HEK293T (cell line): ENCODE data around the gene WDR83.

Experiments
- CTBP1 ChIP-seq: fragments of 450-650 bp; IDR thresholded peaks from 2 replicates; pipeline ENCODE4 v1.6.1; 2016; ENCODE audit warnings: borderline replicate concordance
- ELF4 ChIP-seq: fragments of 450-650 bp; IDR thresholded peaks from 2 replicates; pipeline ENCODE4 v1.6.1; 2017; ENCODE audit warnings: antibody characterized with exemption
- FOXA1 ChIP-seq: fragments of 450-650 bp; IDR thresholded peaks from 2 replicates; pipeline ENCODE4 v1.6.1; 2016; ENCODE audit warnings: mild to moderate bottlenecking
- FOXK2 ChIP-seq: fragments of 450-650 bp; IDR thresholded peaks from 2 replicates; pipeline ENCODE4 v1.6.1; 2016; ENCODE audit warnings: mild to moderate bottlenecking
- FOXM1 ChIP-seq: fragments of 450-650 bp; IDR thresholded peaks from 2 replicates; pipeline ENCODE4 v1.6.1; 2017; ENCODE audit warnings: mild to moderate bottlenecking, borderline replicate concordance
- HDGF ChIP-seq: fragments of 450-650 bp; IDR thresholded peaks from 2 replicates; pipeline ENCODE4 v1.6.1; 2017; ENCODE audit warnings: antibody characterized with exemption, borderline replicate concordance
- L3MBTL2 ChIP-seq: fragments of 450-650 bp; conservative IDR thresholded peaks from 2 replicates; pipeline ENCODE4 v1.6.1; 2016; ENCODE audit warnings: mild to moderate bottlenecking
- NFRKB ChIP-seq: fragments of 450-650 bp; IDR thresholded peaks from 2 replicates; pipeline ENCODE4 v1.6.1; 2016; ENCODE audit warnings: mild to moderate bottlenecking, moderate library complexity
- PKNOX1 ChIP-seq: fragments of 450-650 bp; IDR thresholded peaks from 2 replicates; pipeline ENCODE4 v1.6.1; 2016
- SP1 ChIP-seq: fragments of 450-650 bp; IDR thresholded peaks from 2 replicates; pipeline ENCODE4 v1.6.1; 2017
- SUZ12 ChIP-seq: fragments of 450-650 bp; IDR thresholded peaks from 2 replicates; pipeline ENCODE4 v1.6.1; 2016; ENCODE audit warnings: mild to moderate bottlenecking
- ZNF384 ChIP-seq: fragments of 450-650 bp; IDR thresholded peaks from 2 replicates; pipeline ENCODE4 v1.6.1; 2016

DNA sequence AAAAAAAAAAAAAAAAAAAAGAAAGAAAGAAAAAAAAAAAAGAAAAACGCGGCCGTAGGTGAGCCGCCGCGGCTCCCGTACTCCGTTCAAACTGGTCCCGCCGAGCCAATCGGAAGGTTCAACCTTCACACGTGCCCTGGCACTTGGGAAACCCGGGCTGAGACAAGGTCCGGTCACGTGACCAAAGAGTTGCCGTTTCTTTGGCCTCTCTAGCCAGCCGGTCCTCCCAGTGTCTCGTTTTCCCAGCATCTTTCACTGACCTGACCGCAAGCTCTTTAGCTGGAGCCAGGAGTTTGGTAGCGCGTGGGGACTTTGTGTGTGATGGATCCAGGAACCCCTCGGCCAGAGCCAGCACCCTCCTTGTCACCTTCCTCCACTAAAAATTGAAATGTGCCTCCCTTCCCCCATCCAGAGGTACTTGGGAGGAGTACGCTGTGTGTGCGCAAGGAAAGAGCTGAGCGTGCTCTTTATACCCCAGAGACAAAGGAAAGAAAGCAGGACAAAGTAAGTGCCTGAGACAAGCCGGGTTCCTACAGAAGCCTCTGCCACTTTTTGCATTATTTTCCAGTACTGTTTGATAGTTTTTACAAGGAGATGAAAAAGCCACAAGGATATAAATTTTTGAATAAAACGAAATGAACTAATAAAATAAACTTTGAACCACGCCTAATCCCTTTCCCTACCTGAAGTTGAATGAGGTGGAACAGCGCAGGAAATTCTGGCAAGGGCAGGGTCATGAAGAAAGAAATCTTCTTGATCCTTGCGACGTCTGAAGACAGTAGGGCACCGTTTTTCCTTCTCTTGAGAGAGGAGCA lies 56.2 kb downstream of the WDR83 start:
- no peak for TF ChIP-seq SP1
- no peak for TF ChIP-seq SUZ12
- TF ChIP-seq NFRKB = no peak
- TF ChIP-seq FOXM1 = no peak
- no peak for TF ChIP-seq FOXK2
- 0 out of 2 replicates have a peak, but pooled peaks have one; percentile 24 for TF ChIP-seq ELF4
- peak; percentile 56; the same call in 1 of the 2 replicates for TF ChIP-seq L3MBTL2
- no peak for TF ChIP-seq PKNOX1
- TF ChIP-seq ZNF384 = peak; percentile 97
- no peak for TF ChIP-seq HDGF
- TF ChIP-seq FOXA1 = no peak
- TF ChIP-seq CTBP1 = no peak
